ENCODE results near the gene USP13.
"Not testable (repeated sequence)": the region's sequence is repeated elsewhere in the genome, so short reads cannot be mapped to it uniquely, and the experiment has no call there.

USP13 gene

GRCh38 chr3:179624451-179624850 lies 28.4 kb upstream of the USP13 start:
- no peaks in the 10 kb centered on the region for H3K9me3 ChIP-seq (ENCODE audit: control insufficient read depth, low read length)
- H3K27me3 ChIP-seq (replicated peaks; ENCODE audit: control insufficient read depth, insufficient read depth, low read length) = no peaks in the 10 kb centered on the region
- no peak for DNase-seq (ENCODE audit: low read depth)
- no peaks in the 10 kb centered on the region for H3K4me1 ChIP-seq (ENCODE audit: control insufficient read depth, insufficient read depth, low read length)
- H3K36me3 ChIP-seq (ENCODE audit: control insufficient read depth, insufficient read depth, low read length, severe bottlenecking) = peaks cover 56% of the 10 kb centered on the region
- no peak overlapping the region for H3K4me3 ChIP-seq (ENCODE audit: low read length)
- no peak overlapping the region for H3K9ac ChIP-seq (ENCODE audit: low read length)

- H3K36me3 ChIP-seq (ENCODE audit: control insufficient read depth, insufficient read depth, low read length, severe bottlenecking) = peaks cover 1% of the 10 kb centered on the region
- no peaks in the 10 kb centered on the region for H3K9me3 ChIP-seq (ENCODE audit: control insufficient read depth, low read length)
- H3K4me3 ChIP-seq (ENCODE audit: low read length) = no peak overlapping the region
- DNase-seq (ENCODE audit: low read depth) = no peak
- no peaks in the 10 kb centered on the region for H3K27me3 ChIP-seq (replicated peaks; ENCODE audit: control insufficient read depth, insufficient read depth, low read length)
- no peaks in the 10 kb centered on the region for H3K4me1 ChIP-seq (ENCODE audit: control insufficient read depth, insufficient read depth, low read length)
- H3K9ac ChIP-seq (ENCODE audit: low read length) = no peak overlapping the region
Observed at GRCh38 chr3:179630753-179631451, 21.9 kb upstream of the USP13 start.

- Histone ChIP-seq H3K36me3 (ENCODE audit: control insufficient read depth, insufficient read depth, low read length, severe bottlenecking) (no peaks in the 10 kb centered on the region), H3K4me1 (ENCODE audit: control insufficient read depth, insufficient read depth, low read length) (no peaks in the 10 kb centered on the region), H3K4me3 (ENCODE audit: low read length) (no peak overlapping the region), H3K27me3 (replicated peaks; ENCODE audit: control insufficient read depth, insufficient read depth, low read length) (no peaks in the 10 kb centered on the region), H3K9me3 (ENCODE audit: control insufficient read depth, low read length) (no peaks in the 10 kb centered on the region), H3K9ac (ENCODE audit: low read length) (no peak overlapping the region)
- no peak for DNase-seq (ENCODE audit: low read depth)
Observed at GRCh38 chr3:179640469-179640868, 12.4 kb upstream of the USP13 start.

GRCh38 chr3:179642871-179643270 lies 10.0 kb upstream of the USP13 start:
- Histone ChIP-seq H3K36me3 (ENCODE audit: control insufficient read depth, insufficient read depth, low read length, severe bottlenecking) (no peaks in the 10 kb centered on the region), H3K9me3 (ENCODE audit: control insufficient read depth, low read length) (no peaks in the 10 kb centered on the region), H3K4me3 (ENCODE audit: low read length) (no peak overlapping the region), H3K4me1 (ENCODE audit: control insufficient read depth, insufficient read depth, low read length) (no peaks in the 10 kb centered on the region), H3K9ac (ENCODE audit: low read length) (no peak overlapping the region), H3K27me3 (replicated peaks; ENCODE audit: control insufficient read depth, insufficient read depth, low read length) (no peaks in the 10 kb centered on the region)
- DNase-seq (ENCODE audit: low read depth) = no peak

- not testable (repeated sequence) for DNase-seq (ENCODE audit: low read depth); H3K9ac ChIP-seq (ENCODE audit: low read length); H3K4me3 ChIP-seq (ENCODE audit: low read length); H3K27me3 ChIP-seq (replicated peaks; ENCODE audit: control insufficient read depth, insufficient read depth, low read length); H3K4me1 ChIP-seq (ENCODE audit: control insufficient read depth, insufficient read depth, low read length); H3K9me3 ChIP-seq (ENCODE audit: control insufficient read depth, low read length); H3K36me3 ChIP-seq (ENCODE audit: control insufficient read depth, insufficient read depth, low read length, severe bottlenecking)
Observed at GRCh38 chr3:179643837-179644236, 9.0 kb upstream of the USP13 start.

- no peaks in the 10 kb centered on the region for H3K9me3 ChIP-seq (ENCODE audit: control insufficient read depth, low read length)
- H3K36me3 ChIP-seq (ENCODE audit: control insufficient read depth, insufficient read depth, low read length, severe bottlenecking) = no peaks in the 10 kb centered on the region
- no peaks in the 10 kb centered on the region for H3K4me1 ChIP-seq (ENCODE audit: control insufficient read depth, insufficient read depth, low read length)
- no peak for DNase-seq (ENCODE audit: low read depth)
- H3K4me3 ChIP-seq (ENCODE audit: low read length) = no peak overlapping the region
- H3K9ac ChIP-seq (ENCODE audit: low read length) = no peak overlapping the region
- H3K27me3 ChIP-seq (replicated peaks; ENCODE audit: control insufficient read depth, insufficient read depth, low read length) = no peaks in the 10 kb centered on the region
Observed at GRCh38 chr3:179646177-179646576, 6.7 kb upstream of the USP13 start.

- Histone ChIP-seq H3K27me3 (replicated peaks; ENCODE audit: control insufficient read depth, insufficient read depth, low read length) (no peaks in the 10 kb centered on the region), H3K9me3 (ENCODE audit: control insufficient read depth, low read length) (no peaks in the 10 kb centered on the region), H3K36me3 (ENCODE audit: control insufficient read depth, insufficient read depth, low read length, severe bottlenecking) (no peaks in the 10 kb centered on the region), H3K4me3 (ENCODE audit: low read length) (peak overlapping the region; percentile 80), H3K9ac (ENCODE audit: low read length) (peak overlapping the region; percentile 77), H3K4me1 (ENCODE audit: control insufficient read depth, insufficient read depth, low read length) (peaks cover 12% of the 10 kb centered on the region)
- no peak for DNase-seq (ENCODE audit: low read depth)
Observed at GRCh38 chr3:179651687-179652446, 973 bp upstream of the USP13 start.

- Histone ChIP-seq H3K27me3 (replicated peaks; ENCODE audit: control insufficient read depth, insufficient read depth, low read length) (no peaks in the 10 kb centered on the region), H3K4me1 (ENCODE audit: control insufficient read depth, insufficient read depth, low read length) (peaks cover 12% of the 10 kb centered on the region), H3K36me3 (ENCODE audit: control insufficient read depth, insufficient read depth, low read length, severe bottlenecking) (no peaks in the 10 kb centered on the region), H3K4me3 (ENCODE audit: low read length) (peak overlapping the region; percentile 92), H3K9ac (ENCODE audit: low read length) (peak overlapping the region; percentile 95), H3K9me3 (ENCODE audit: control insufficient read depth, low read length) (no peaks in the 10 kb centered on the region)
- peak; percentile 87 for DNase-seq (ENCODE audit: low read depth)
Observed at GRCh38 chr3:179653096-179653797, 407 bp downstream of the USP13 start.

GRCh38 chr3:179655236-179655635 lies 2.4 kb downstream of the USP13 start:
- Histone ChIP-seq H3K4me1 (ENCODE audit: control insufficient read depth, insufficient read depth, low read length) (peaks cover 12% of the 10 kb centered on the region), H3K4me3 (ENCODE audit: low read length) (peak overlapping the region; percentile 92), H3K36me3 (ENCODE audit: control insufficient read depth, insufficient read depth, low read length, severe bottlenecking) (no peaks in the 10 kb centered on the region), H3K27me3 (replicated peaks; ENCODE audit: control insufficient read depth, insufficient read depth, low read length) (no peaks in the 10 kb centered on the region), H3K9ac (ENCODE audit: low read length) (no peak overlapping the region), H3K9me3 (ENCODE audit: control insufficient read depth, low read length) (no peaks in the 10 kb centered on the region)
- DNase-seq (ENCODE audit: low read depth) = no peak

GRCh38 chr3:179658606-179659005 lies 5.8 kb downstream of the USP13 start:
- no peaks in the 10 kb centered on the region for H3K36me3 ChIP-seq (ENCODE audit: control insufficient read depth, insufficient read depth, low read length, severe bottlenecking)
- DNase-seq (ENCODE audit: low read depth) = no peak

GRCh38 chr3:179660872-179661271 lies 8.0 kb downstream of the USP13 start:
- H3K9ac ChIP-seq (ENCODE audit: low read length) = no peak overlapping the region
- DNase-seq (ENCODE audit: low read depth) = no peak
- no peak overlapping the region for H3K4me3 ChIP-seq (ENCODE audit: low read length)
- H3K36me3 ChIP-seq (ENCODE audit: control insufficient read depth, insufficient read depth, low read length, severe bottlenecking) = no peaks in the 10 kb centered on the region
- H3K4me1 ChIP-seq (ENCODE audit: control insufficient read depth, insufficient read depth, low read length) = no peaks in the 10 kb centered on the region
- no peaks in the 10 kb centered on the region for H3K9me3 ChIP-seq (ENCODE audit: control insufficient read depth, low read length)
- no peaks in the 10 kb centered on the region for H3K27me3 ChIP-seq (replicated peaks; ENCODE audit: control insufficient read depth, insufficient read depth, low read length)

More at GRCh38 chr3:179658606-179659005, 5.8 kb downstream of the USP13 start:
- peaks cover 12% of the 10 kb centered on the region for H3K4me1 ChIP-seq (ENCODE audit: control insufficient read depth, insufficient read depth, low read length)
- H3K27me3 ChIP-seq (replicated peaks; ENCODE audit: control insufficient read depth, insufficient read depth, low read length) = no peaks in the 10 kb centered on the region
- H3K9me3 ChIP-seq (ENCODE audit: control insufficient read depth, low read length) = no peaks in the 10 kb centered on the region
- H3K4me3 ChIP-seq (ENCODE audit: low read length) = no peak overlapping the region
- no peak overlapping the region for H3K9ac ChIP-seq (ENCODE audit: low read length)
